ENCODE results near the gene ZBTB40. TPM values are rescaled to one million over a fixed set of nuclear protein-coding genes. Genes with fewer than 3 reads are reported as not detected.
A peak's percentile ranks its signal among the peaks of the same experiment; 100 is the strongest.

The ZBTB40 gene
- total RNA-seq, 1 donor from 2014 or later = 32.1 TPM

GRCh38 chr1:22426781-22427180, 24.9 kb upstream of the ZBTB40 start:
- DNase-seq (ENCODE audit: low spot score) = no peak

GRCh38 chr1:22428672-22429071, 23.0 kb upstream of the ZBTB40 start:
- DNase-seq (ENCODE audit: low spot score) = no peak

- no peak for DNase-seq (ENCODE audit: low spot score)
Measured at GRCh38 chr1:22431965-22432364, 19.7 kb upstream of the ZBTB40 start.

- DNase-seq (ENCODE audit: low spot score) = no peak
Measured at GRCh38 chr1:22434717-22435116, 16.9 kb upstream of the ZBTB40 start.

- no peak for DNase-seq (ENCODE audit: low spot score)
Measured at GRCh38 chr1:22436948-22437347, 14.7 kb upstream of the ZBTB40 start.

GRCh38 chr1:22437573-22437972, 14.1 kb upstream of the ZBTB40 start:
- no peak for DNase-seq (ENCODE audit: low spot score)

GRCh38 chr1:22440582-22440981, 11.1 kb upstream of the ZBTB40 start:
- no peak for DNase-seq (ENCODE audit: low spot score)

- DNase-seq (ENCODE audit: low spot score) = no peak
Measured at GRCh38 chr1:22442212-22442894, 9.3 kb upstream of the ZBTB40 start.

GRCh38 chr1:22443332-22443731, 8.3 kb upstream of the ZBTB40 start:
- DNase-seq (ENCODE audit: low spot score) = no peak

- no peak for DNase-seq (ENCODE audit: low spot score)
Measured at GRCh38 chr1:22444856-22445255, 6.8 kb upstream of the ZBTB40 start.

GRCh38 chr1:22447621-22448111, 4.0 kb upstream of the ZBTB40 start:
- DNase-seq (ENCODE audit: low spot score) = no peak

GRCh38 chr1:22449636-22450035, 2.0 kb upstream of the ZBTB40 start:
- DNase-seq (ENCODE audit: low spot score) = no peak

GRCh38 chr1:22450351-22451021, 1.2 kb upstream of the ZBTB40 start:
- DNase-seq (ENCODE audit: low spot score) = no peak

- DNase-seq (ENCODE audit: low spot score) = peak; percentile 40
Measured at GRCh38 chr1:22452481-22452957, 868 bp downstream of the ZBTB40 start.

- no peak for DNase-seq (ENCODE audit: low spot score)
Measured at GRCh38 chr1:22453181-22453580, 1.5 kb downstream of the ZBTB40 start.

- DNase-seq (ENCODE audit: low spot score) = no peak
Measured at GRCh38 chr1:22454476-22455056, 2.9 kb downstream of the ZBTB40 start.

GRCh38 chr1:22457345-22457744, 5.7 kb downstream of the ZBTB40 start:
- no peak for DNase-seq (ENCODE audit: low spot score)

GRCh38 chr1:22457836-22458235, 6.2 kb downstream of the ZBTB40 start:
- no peak for DNase-seq (ENCODE audit: low spot score)

- DNase-seq (ENCODE audit: low spot score) = no peak
Measured at GRCh38 chr1:22461100-22461499, 9.4 kb downstream of the ZBTB40 start.

GRCh38 chr1:22461678-22462527, 10.3 kb downstream of the ZBTB40 start:
- DNase-seq (ENCODE audit: low spot score) = no peak

GRCh38 chr1:22462928-22463327, 11.3 kb downstream of the ZBTB40 start:
- no peak for DNase-seq (ENCODE audit: low spot score)

GRCh38 chr1:22465015-22465565, 13.4 kb downstream of the ZBTB40 start:
- no peak for DNase-seq (ENCODE audit: low spot score)
